ENCODE data around the gene ARL14EPL.

The ARL14EPL gene

DNA sequence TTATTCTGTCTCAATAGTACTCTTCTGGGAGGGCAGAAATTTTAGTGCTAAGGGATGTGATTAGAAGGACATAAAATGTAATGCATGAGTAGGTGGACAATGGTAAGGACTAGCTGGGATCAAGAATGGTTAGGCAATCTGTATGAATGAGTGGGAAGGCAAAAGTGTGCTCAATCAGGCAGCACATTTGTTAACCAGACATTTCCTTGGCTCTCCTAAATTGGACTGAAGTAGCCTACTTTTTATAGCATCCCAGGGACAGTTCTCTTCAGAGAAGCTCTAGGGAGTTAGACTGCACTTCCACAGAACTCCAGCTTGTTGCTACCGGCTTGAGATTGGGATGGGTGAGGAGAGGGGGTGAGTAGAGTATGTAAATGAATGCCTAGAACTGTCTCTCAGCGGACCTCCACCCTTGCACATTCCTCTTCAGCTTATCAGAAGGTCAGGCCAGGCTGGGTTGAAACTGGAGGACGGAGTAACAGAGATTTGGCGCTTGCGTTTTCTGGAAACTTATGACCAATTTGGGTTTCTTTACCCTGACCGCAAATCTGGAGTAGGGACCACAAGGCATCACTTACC, 19.0 kb upstream of the ARL14EPL start:
- Histone ChIP-seq H3K9ac (ENCODE audit: low read length in 2 of 2) (no peak overlapping the region), H3K4me1 (ENCODE audit: control insufficient read depth, insufficient read depth, low read length) (no peaks in the 10 kb centered on the region), H3K27ac (ENCODE audit: low read length) (no peak overlapping the region), H3K9me3 (ENCODE audit: control insufficient read depth in 2 of 2, low read length in 2 of 2) (no peaks in the 10 kb centered on the region), H3K27me3 (ENCODE audit: control insufficient read depth in 1 of 2, insufficient read depth in 2 of 2, low read length in 2 of 2) (no peaks in the 10 kb centered on the region), H3K36me3 (ENCODE audit: control insufficient read depth in 2 of 2, insufficient read depth in 2 of 2, low read length in 2 of 2) (no peaks in the 10 kb centered on the region), H3K4me3 (ENCODE audit: low read length in 2 of 2) (no peak overlapping the region)

DNA sequence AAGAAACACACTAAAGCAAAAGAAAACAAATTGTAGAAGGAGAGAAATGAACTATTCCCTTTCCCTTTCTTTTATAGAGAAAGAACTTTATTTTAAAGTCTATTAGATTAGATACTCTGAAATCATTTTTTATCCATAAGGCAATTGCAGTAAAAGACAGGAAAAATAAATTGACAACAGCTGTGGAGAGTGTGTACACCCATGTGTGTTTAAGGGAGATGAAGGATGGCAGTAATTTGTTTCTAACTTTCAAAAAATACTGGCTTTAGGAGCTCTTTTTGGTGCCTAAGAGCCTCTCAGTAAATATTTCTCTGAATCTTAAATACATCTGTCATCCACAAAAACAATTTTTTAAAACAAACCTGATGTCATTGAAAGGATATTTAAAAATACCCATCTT, 18.3 kb upstream of the ARL14EPL start:
- H3K9me3 ChIP-seq (ENCODE audit: control insufficient read depth in 2 of 2, low read length in 2 of 2), result no peaks in the 10 kb centered on the region
- no peaks in the 10 kb centered on the region for H3K36me3 ChIP-seq (ENCODE audit: control insufficient read depth in 2 of 2, insufficient read depth in 2 of 2, low read length in 2 of 2)
- H3K27ac ChIP-seq (ENCODE audit: low read length), result no peak overlapping the region

DNA sequence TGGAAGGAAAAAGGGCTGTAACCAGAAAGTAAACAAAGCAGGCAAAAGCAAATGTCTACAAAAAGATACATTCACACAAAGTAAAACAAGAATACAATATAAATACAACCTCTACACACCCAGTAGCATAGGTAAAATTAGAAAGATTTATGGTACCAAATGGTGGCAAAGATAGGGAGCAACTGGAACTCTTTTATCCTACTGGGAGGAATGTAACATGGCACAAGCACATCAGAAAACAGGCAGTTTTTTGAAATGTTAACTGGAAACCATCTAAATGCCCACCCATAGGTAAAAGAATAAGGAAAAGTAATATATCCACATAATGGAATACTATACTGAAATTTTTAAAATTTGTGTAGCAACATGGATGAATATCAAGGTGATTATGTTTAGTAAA, 8.7 kb upstream of the ARL14EPL start:
- H3K27me3 ChIP-seq (ENCODE audit: control insufficient read depth in 1 of 2, insufficient read depth in 2 of 2, low read length in 2 of 2), result no peaks in the 10 kb centered on the region
- H3K9ac ChIP-seq (ENCODE audit: low read length in 2 of 2), result no peak overlapping the region
- H3K27ac ChIP-seq (ENCODE audit: low read length), result no peak overlapping the region
- H3K4me3 ChIP-seq (ENCODE audit: low read length in 2 of 2), result no peak overlapping the region
- no peaks in the 10 kb centered on the region for H3K9me3 ChIP-seq (ENCODE audit: control insufficient read depth in 2 of 2, low read length in 2 of 2)
- H3K4me1 ChIP-seq (ENCODE audit: control insufficient read depth, insufficient read depth, low read length), result no peaks in the 10 kb centered on the region
- H3K36me3 ChIP-seq (ENCODE audit: control insufficient read depth in 2 of 2, insufficient read depth in 2 of 2, low read length in 2 of 2), result no peaks in the 10 kb centered on the region

More for the DNA sequence above, 18.3 kb upstream of the ARL14EPL start:
- Histone ChIP-seq H3K27me3 (ENCODE audit: control insufficient read depth in 1 of 2, insufficient read depth in 2 of 2, low read length in 2 of 2) (no peaks in the 10 kb centered on the region), H3K9ac (ENCODE audit: low read length in 2 of 2) (no peak overlapping the region), H3K4me3 (ENCODE audit: low read length in 2 of 2) (no peak overlapping the region), H3K4me1 (ENCODE audit: control insufficient read depth, insufficient read depth, low read length) (no peaks in the 10 kb centered on the region)

DNA sequence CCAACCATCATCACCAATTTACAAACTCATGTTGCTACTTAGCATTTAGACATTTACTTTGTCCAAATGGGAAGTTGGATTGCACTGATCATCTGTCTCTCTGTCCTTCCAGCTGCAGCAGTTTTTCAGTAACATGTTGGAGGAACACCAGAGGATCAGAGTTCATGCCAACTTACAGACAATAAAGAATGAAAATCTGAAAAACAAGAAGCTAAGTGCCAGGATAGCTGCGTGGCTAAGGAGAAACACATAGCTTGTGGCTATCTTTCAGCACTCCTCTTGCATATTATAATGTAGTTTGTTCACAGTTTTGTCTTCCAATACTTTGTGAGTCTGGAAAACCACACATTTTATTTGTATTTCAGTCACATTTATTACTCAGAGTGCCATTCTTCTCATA, 6.4 kb upstream of the ARL14EPL start:
- no peaks in the 10 kb centered on the region for H3K9me3 ChIP-seq (ENCODE audit: control insufficient read depth in 2 of 2, low read length in 2 of 2)
- no peaks in the 10 kb centered on the region for H3K36me3 ChIP-seq (ENCODE audit: control insufficient read depth in 2 of 2, insufficient read depth in 2 of 2, low read length in 2 of 2)
- H3K4me1 ChIP-seq (ENCODE audit: control insufficient read depth, insufficient read depth, low read length), result no peaks in the 10 kb centered on the region
- no peak overlapping the region for H3K9ac ChIP-seq (ENCODE audit: low read length in 2 of 2)
- H3K27ac ChIP-seq (ENCODE audit: low read length), result no peak overlapping the region
- no peak overlapping the region for H3K4me3 ChIP-seq (ENCODE audit: low read length in 2 of 2)
- H3K27me3 ChIP-seq (ENCODE audit: control insufficient read depth in 1 of 2, insufficient read depth in 2 of 2, low read length in 2 of 2), result no peaks in the 10 kb centered on the region

DNA sequence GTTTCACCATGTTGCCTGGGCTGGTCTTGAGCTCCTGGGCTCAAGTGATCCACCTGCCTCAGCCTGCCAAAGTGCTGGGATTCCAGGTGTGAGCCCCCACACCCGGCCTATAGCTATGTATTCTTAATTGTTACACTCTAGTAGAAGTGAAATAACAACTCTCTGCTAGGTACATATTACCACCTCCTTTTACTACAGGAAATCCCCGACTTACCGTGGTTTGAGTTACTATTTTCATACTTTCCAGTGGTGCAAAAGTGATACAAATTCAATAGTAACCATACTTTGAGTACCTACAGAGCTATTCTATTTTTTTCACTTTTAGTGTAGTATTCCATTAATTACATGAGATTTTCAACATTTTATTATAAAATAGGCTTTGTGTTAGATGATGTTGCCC, 719 bp downstream of the ARL14EPL start:
- H3K9ac ChIP-seq (ENCODE audit: low read length in 2 of 2), result no peak overlapping the region
- no peaks in the 10 kb centered on the region for H3K27me3 ChIP-seq (ENCODE audit: control insufficient read depth in 1 of 2, insufficient read depth in 2 of 2, low read length in 2 of 2)
- H3K4me1 ChIP-seq (ENCODE audit: control insufficient read depth, insufficient read depth, low read length), result no peaks in the 10 kb centered on the region
- H3K4me3 ChIP-seq (ENCODE audit: low read length in 2 of 2), result no peak overlapping the region
- no peaks in the 10 kb centered on the region for H3K36me3 ChIP-seq (ENCODE audit: control insufficient read depth in 2 of 2, insufficient read depth in 2 of 2, low read length in 2 of 2)
- no peaks in the 10 kb centered on the region for H3K9me3 ChIP-seq (ENCODE audit: control insufficient read depth in 2 of 2, low read length in 2 of 2)
- no peak overlapping the region for H3K27ac ChIP-seq (ENCODE audit: low read length)

DNA sequence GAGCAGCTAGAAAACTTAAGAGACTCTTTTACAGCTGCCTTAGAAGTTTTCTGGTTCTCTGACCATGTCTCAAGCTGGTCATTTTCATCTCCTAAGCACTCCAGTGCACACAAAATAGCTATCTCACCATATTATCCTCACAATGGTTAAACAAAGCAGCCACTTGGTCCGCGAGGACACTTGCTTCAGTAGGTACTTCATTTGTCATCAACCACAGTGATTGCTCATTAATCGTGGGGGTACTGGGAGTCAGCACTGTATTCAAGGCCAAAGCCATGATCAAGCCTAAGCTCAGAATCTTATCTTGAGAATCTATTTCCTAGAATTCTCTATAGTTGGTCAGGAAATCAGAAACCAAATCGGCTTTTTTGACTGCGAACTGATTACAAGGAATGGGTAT, 2.9 kb downstream of the ARL14EPL start:
- Histone ChIP-seq H3K27ac (ENCODE audit: low read length) (no peak overlapping the region), H3K9me3 (ENCODE audit: control insufficient read depth in 2 of 2, low read length in 2 of 2) (no peaks in the 10 kb centered on the region), H3K27me3 (ENCODE audit: control insufficient read depth in 1 of 2, insufficient read depth in 2 of 2, low read length in 2 of 2) (no peaks in the 10 kb centered on the region), H3K36me3 (ENCODE audit: control insufficient read depth in 2 of 2, insufficient read depth in 2 of 2, low read length in 2 of 2) (no peaks in the 10 kb centered on the region), H3K4me1 (ENCODE audit: control insufficient read depth, insufficient read depth, low read length) (no peaks in the 10 kb centered on the region), H3K4me3 (ENCODE audit: low read length in 2 of 2) (no peak overlapping the region), H3K9ac (ENCODE audit: low read length in 2 of 2) (no peak overlapping the region)

DNA sequence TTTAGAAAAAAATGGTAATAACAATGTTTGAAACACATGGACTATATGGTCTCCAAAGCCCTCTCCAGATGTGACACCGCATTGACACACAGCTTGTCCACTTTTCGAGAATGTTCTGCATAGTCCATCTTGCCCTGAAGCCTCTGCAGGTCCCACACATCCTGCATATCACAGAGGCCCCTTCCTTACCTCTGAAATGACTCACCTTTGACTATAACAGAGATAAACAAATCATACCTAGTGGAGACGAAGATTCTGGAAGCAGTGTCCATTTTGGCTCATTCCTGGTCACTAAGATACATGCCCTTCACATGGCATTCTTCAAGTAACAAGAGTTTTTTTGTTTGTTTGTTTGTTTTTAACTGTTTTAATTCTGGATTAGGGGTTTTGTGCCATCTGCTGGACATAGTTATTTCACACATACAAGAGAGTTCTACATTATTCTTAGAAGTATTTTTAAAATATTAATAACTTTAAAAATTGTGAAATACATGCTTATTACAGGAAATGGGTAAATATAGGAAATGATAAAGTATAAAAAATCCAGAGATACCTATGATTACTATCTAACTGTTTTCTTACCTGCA, 5.1 kb downstream of the ARL14EPL start:
- no peak overlapping the region for H3K27ac ChIP-seq (ENCODE audit: low read length)
- no peaks in the 10 kb centered on the region for H3K9me3 ChIP-seq (ENCODE audit: control insufficient read depth in 2 of 2, low read length in 2 of 2)
- H3K4me3 ChIP-seq (ENCODE audit: low read length in 2 of 2), result no peak overlapping the region
- no peaks in the 10 kb centered on the region for H3K27me3 ChIP-seq (ENCODE audit: control insufficient read depth in 1 of 2, insufficient read depth in 2 of 2, low read length in 2 of 2)
- no peaks in the 10 kb centered on the region for H3K36me3 ChIP-seq (ENCODE audit: control insufficient read depth in 2 of 2, insufficient read depth in 2 of 2, low read length in 2 of 2)
- H3K9ac ChIP-seq (ENCODE audit: low read length in 2 of 2), result no peak overlapping the region
- H3K4me1 ChIP-seq (ENCODE audit: control insufficient read depth, insufficient read depth, low read length), result no peaks in the 10 kb centered on the region

DNA sequence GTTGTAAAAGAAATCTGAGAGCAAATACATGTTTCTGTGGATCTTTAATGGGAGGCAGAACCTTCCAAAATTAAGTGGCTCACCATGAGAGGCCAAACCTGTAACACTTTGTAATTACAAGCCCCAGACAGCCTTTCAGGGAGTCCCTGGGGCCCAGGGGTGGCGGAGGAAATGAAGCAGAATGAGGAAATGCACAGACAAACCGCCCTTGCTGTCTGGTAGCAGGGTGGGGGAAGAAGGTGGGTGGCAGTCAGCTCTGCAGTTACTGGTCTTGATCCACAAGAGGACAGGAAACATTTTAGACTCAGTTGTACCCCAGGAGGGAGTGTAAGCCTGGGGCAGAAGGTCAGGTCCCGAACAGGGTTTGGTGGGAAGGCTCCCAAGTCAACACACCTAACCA, 6.5 kb downstream of the ARL14EPL start:
- Histone ChIP-seq H3K4me1 (ENCODE audit: control insufficient read depth, insufficient read depth, low read length) (no peaks in the 10 kb centered on the region), H3K27me3 (ENCODE audit: control insufficient read depth in 1 of 2, insufficient read depth in 2 of 2, low read length in 2 of 2) (no peaks in the 10 kb centered on the region), H3K9ac (ENCODE audit: low read length in 2 of 2) (no peak overlapping the region), H3K4me3 (ENCODE audit: low read length in 2 of 2) (no peak overlapping the region), H3K27ac (ENCODE audit: low read length) (no peak overlapping the region), H3K36me3 (ENCODE audit: control insufficient read depth in 2 of 2, insufficient read depth in 2 of 2, low read length in 2 of 2) (no peaks in the 10 kb centered on the region), H3K9me3 (ENCODE audit: control insufficient read depth in 2 of 2, low read length in 2 of 2) (no peaks in the 10 kb centered on the region)

DNA sequence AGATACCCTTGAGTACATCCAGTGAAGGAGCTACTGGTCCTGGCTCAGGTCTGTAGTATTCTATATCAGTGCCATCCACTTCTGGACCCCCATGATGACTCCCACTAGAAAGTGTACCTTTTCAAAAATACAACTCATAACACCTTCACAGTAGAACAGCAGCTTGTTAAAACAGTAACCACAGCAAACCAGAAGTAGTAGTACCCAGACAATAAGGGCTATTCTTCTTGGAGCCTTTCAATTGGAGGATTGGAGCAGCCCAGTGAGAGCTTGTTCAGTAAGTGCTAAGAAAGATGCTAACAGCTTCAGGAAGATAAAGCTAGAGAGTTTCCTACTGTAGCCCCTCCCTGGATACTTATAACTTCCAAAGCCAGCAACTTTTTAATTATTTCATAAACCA, 10.1 kb downstream of the ARL14EPL start:
- Histone ChIP-seq H3K27me3 (ENCODE audit: control insufficient read depth in 1 of 2, insufficient read depth in 2 of 2, low read length in 2 of 2) (no peaks in the 10 kb centered on the region), H3K4me1 (ENCODE audit: control insufficient read depth, insufficient read depth, low read length) (no peaks in the 10 kb centered on the region), H3K9me3 (ENCODE audit: control insufficient read depth in 2 of 2, low read length in 2 of 2) (no peaks in the 10 kb centered on the region), H3K27ac (ENCODE audit: low read length) (no peak overlapping the region), H3K36me3 (ENCODE audit: control insufficient read depth in 2 of 2, insufficient read depth in 2 of 2, low read length in 2 of 2) (no peaks in the 10 kb centered on the region), H3K4me3 (ENCODE audit: low read length in 2 of 2) (no peak overlapping the region), H3K9ac (ENCODE audit: low read length in 2 of 2) (no peak overlapping the region)

DNA sequence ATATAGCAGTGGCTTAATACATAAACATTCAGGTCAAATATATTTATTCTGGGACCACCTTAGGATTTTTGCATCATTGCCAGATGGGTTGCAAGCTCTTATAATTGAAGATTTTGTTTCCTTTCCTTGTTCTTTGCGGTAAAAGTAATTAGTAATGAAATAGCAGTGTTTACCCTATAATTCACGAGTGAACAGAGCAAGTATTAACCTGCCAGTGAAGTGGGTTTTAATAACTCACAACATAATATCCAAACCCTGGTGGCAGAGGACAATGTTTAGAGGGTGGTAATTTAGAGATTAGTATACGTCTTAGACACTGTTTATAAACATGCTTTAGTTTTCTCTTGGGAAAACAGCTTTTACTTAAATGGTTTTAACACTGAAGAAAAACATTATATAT, 11.8 kb downstream of the ARL14EPL start:
- Histone ChIP-seq H3K4me3 (ENCODE audit: low read length in 2 of 2) (no peak overlapping the region), H3K9me3 (ENCODE audit: control insufficient read depth in 2 of 2, low read length in 2 of 2) (no peaks in the 10 kb centered on the region), H3K9ac (ENCODE audit: low read length in 2 of 2) (no peak overlapping the region), H3K4me1 (ENCODE audit: control insufficient read depth, insufficient read depth, low read length) (no peaks in the 10 kb centered on the region), H3K27ac (ENCODE audit: low read length) (no peak overlapping the region), H3K27me3 (ENCODE audit: control insufficient read depth in 1 of 2, insufficient read depth in 2 of 2, low read length in 2 of 2) (no peaks in the 10 kb centered on the region), H3K36me3 (ENCODE audit: control insufficient read depth in 2 of 2, insufficient read depth in 2 of 2, low read length in 2 of 2) (no peaks in the 10 kb centered on the region)

DNA sequence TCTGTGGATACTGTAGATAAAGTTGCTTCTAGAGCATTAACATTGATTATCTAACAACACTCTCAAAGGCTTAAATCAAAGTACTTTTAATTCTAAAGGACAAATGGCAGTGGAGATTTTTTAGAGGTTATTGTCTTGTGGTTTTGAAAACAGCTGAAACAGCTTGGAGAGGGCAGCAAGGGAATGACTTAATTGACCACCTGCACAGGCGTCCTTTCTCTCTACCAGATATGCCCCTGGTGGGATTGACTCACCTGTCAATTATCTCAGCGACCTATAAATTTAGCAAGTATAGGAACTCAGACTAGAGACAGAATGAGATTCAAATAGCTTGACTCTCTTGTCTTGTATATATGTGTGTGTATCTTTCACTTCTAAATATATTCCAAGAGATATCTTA, 13.5 kb downstream of the ARL14EPL start:
- Histone ChIP-seq H3K4me3 (ENCODE audit: low read length in 2 of 2) (no peak overlapping the region), H3K9ac (ENCODE audit: low read length in 2 of 2) (no peak overlapping the region), H3K36me3 (ENCODE audit: control insufficient read depth in 2 of 2, insufficient read depth in 2 of 2, low read length in 2 of 2) (no peaks in the 10 kb centered on the region), H3K27me3 (ENCODE audit: control insufficient read depth in 1 of 2, insufficient read depth in 2 of 2, low read length in 2 of 2) (peaks cover 0 to 3% of the 10 kb centered on the region in 2 donors), H3K9me3 (ENCODE audit: control insufficient read depth in 2 of 2, low read length in 2 of 2) (no peaks in the 10 kb centered on the region), H3K4me1 (ENCODE audit: control insufficient read depth, insufficient read depth, low read length) (no peaks in the 10 kb centered on the region), H3K27ac (ENCODE audit: low read length) (no peak overlapping the region)
